HCT116 (cell line): ENCODE data around the gene FYCO1. TPM values are rescaled to one million over a fixed set of nuclear protein-coding genes. Genes with fewer than 3 reads are reported as not detected.

Source experiments
- ATAC-seq: fragments of 200-7000 bp; cut with Tn5 transposase; 2 replicates; pipeline ENCODE4 v1.9.1; 2020; ENCODE audit warnings: mild to moderate bottlenecking, moderate library complexity
- BruUV-seq: library from RNA; stranded (reverse); fragments of 400-500 nt; replicated peaks from 2 replicates; lab custom pipeline; 2021; lab: Mats Ljungman, UMichigan
- CTCF ChIA-PET: fragments of 300-600 bp; sonication (Branson Sonifier 250); formaldehyde crosslinking; loops from one replicate; lab custom pipeline; 2021; ENCODE audit warnings: antibody characterized with exemption; lab: Charles Lee
- POLR2A ChIA-PET: fragments of 300-600, 350-600 bp; sonication (Branson Sonifier 250); formaldehyde crosslinking; loops from one replicate; lab custom pipeline; 2021; ENCODE audit warnings: antibody characterized with exemption; lab: Charles Lee
- RAD21 ChIA-PET, 2 experiments: fragments of 300-600 bp; sonication (Branson Sonifier 250); formaldehyde crosslinking; loops; one replicate each; lab custom pipeline; 2023; ENCODE audit warnings: low total read pairs in 2 of 2; ENCODE audit not compliant: uncharacterized antibody in 2 of 2, unreplicated experiment in 2 of 2, low non-redundant PET in 1 of 2; lab: Charles Lee
- DNase-seq: peaks from one replicate; pipeline ENCODE4 v3.0.0-alpha.2; 2010; ENCODE audit warnings: low read depth, low spot score
- H2AFZ ChIP-seq: fragments of 200-600 bp; shearing (Covaris generic), sonication (generic); 2 replicates; pipeline ENCODE4 v1.6.1; 2017; ENCODE audit warnings: low read depth, mixed run types, mixed read lengths, antibody characterized with exemption, low read length; ENCODE audit not compliant: poor library complexity, severe bottlenecking
- H3K27ac ChIP-seq: 2 replicates; pipeline ENCODE4 v1.5.1; 2012; ENCODE audit warnings: low read depth, low read length
- H3K27me3 ChIP-seq: fragments of 200-600 bp; sonication (generic); 2 replicates; pipeline ENCODE4 v1.6.1; 2016; ENCODE audit warnings: mixed run types, low read length, mixed read lengths; ENCODE audit not compliant: insufficient read depth
- H3K36me3 ChIP-seq, 2 experiments: fragments of 200-500 bp in 1 of 2; fragments of 200-600 bp in 1 of 2; sonication (Bioruptor generic) in 1 of 2; sonication (generic) in 1 of 2; 2 replicates each; pipeline versions ENCODE4 v1.5.1 to v1.6.1; 2014 to 2016; ENCODE audit warnings: low read length in 2 of 2, inconsistent platforms in 1 of 2, mixed read lengths in 1 of 2, mixed run types in 1 of 2; ENCODE audit not compliant: insufficient read depth in 2 of 2, control insufficient read depth in 1 of 2
- H3K4me1 ChIP-seq, 2 experiments: fragments of 200-600 bp in 1 of 2; sonication (generic) in 1 of 2; 2 replicates each; pipeline versions ENCODE4 v1.5.1 to v1.6.1; 2012 to 2017; ENCODE audit warnings: low read length in 2 of 2, inconsistent platforms in 1 of 2, mild to moderate bottlenecking in 1 of 2, mixed read lengths in 1 of 2, mixed run types in 1 of 2, moderate library complexity in 1 of 2; ENCODE audit not compliant: insufficient read depth in 2 of 2, control insufficient read depth in 1 of 2
- H3K4me2 ChIP-seq: fragments of 200-600 bp; sonication (generic); 2 replicates; pipeline ENCODE4 v1.6.1; 2017; ENCODE audit warnings: mixed run types, low read length, mixed read lengths
- H3K4me3 ChIP-seq, 2 experiments: fragments of 200-600 bp in 1 of 2; sonication (generic) in 1 of 2; replicated peaks in 1 of 2; 2 replicates each; pipeline ENCODE4 v1.5.1; 2011 to 2016; ENCODE audit warnings: low read length in 2 of 2, control low read depth in 1 of 2, low read depth in 1 of 2, mild to moderate bottlenecking in 1 of 2, mixed read lengths in 1 of 2, mixed run types in 1 of 2
- H3K79me2 ChIP-seq: fragments of 200-600 bp; sonication (generic); 2 replicates; pipeline ENCODE4 v1.6.1; 2017; ENCODE audit warnings: mild to moderate bottlenecking, mixed run types, low read length, moderate library complexity, mixed read lengths; ENCODE audit not compliant: insufficient read depth
- H3K9ac ChIP-seq: fragments of 200-600 bp; sonication (generic); 2 replicates; pipeline ENCODE4 v1.6.1; 2016; ENCODE audit warnings: low read length, mixed read lengths
- H3K9me2 ChIP-seq: fragments of 200-600 bp; sonication (generic), shearing (Covaris generic); 2 replicates; pipeline ENCODE4 v1.6.1; 2017; ENCODE audit warnings: mixed run types, mild to moderate bottlenecking, moderate library complexity; ENCODE audit not compliant: insufficient read depth
- H3K9me3 ChIP-seq, 2 experiments: fragments of 200-500 bp in 1 of 2; fragments of 200-600 bp in 1 of 2; sonication (Bioruptor generic) in 1 of 2; sonication (generic) in 1 of 2; 2 replicates each; pipeline ENCODE4 v1.6.1; 2014 to 2017; ENCODE audit warnings: low read length in 2 of 2, mixed read lengths in 2 of 2, inconsistent platforms in 1 of 2, low read depth in 1 of 2, mild to moderate bottlenecking in 1 of 2, mixed run types in 1 of 2, moderate library complexity in 1 of 2; ENCODE audit not compliant: control insufficient read depth in 1 of 2, insufficient read depth in 1 of 2
- H4K20me1 ChIP-seq: fragments of 200-600 bp; sonication (generic), shearing (Covaris generic); 2 replicates; pipeline ENCODE4 v1.6.1; 2017; ENCODE audit warnings: mixed run types, mild to moderate bottlenecking, moderate library complexity; ENCODE audit not compliant: insufficient read depth
- CEBPB ChIP-seq: IDR thresholded peaks from 2 replicates; pipeline ENCODE4 v1.6.1; 2012; ENCODE audit warnings: low read depth
- ELF1 ChIP-seq: IDR thresholded peaks from 2 replicates; pipeline ENCODE4 v1.6.1; 2012; ENCODE audit warnings: low read depth, borderline replicate concordance
- EZH2 ChIP-seq: fragments of 200-600 bp; sonication (generic); IDR thresholded peaks from 2 replicates; pipeline ENCODE4 v1.6.1; 2017; ENCODE audit warnings: antibody characterized with exemption, mixed run types
- EZH2phosphoT487 ChIP-seq: fragments of 200-600 bp; IDR thresholded peaks from 2 replicates; pipeline ENCODE4 v1.6.1; 2018; ENCODE audit warnings: antibody characterized with exemption, borderline replicate concordance
- FOSL1 ChIP-seq: IDR thresholded peaks from 2 replicates; pipeline ENCODE4 v1.6.1; 2012; ENCODE audit warnings: low read depth
- POLR2A ChIP-seq: IDR thresholded peaks from 2 replicates; pipeline ENCODE4 v1.7.0; 2011; ENCODE audit warnings: borderline replicate concordance; ENCODE audit not compliant: insufficient read depth, insufficient read length; ENCODE audit errors: extremely low read depth
- RAD21 ChIP-seq: IDR thresholded peaks from 2 replicates; pipeline ENCODE4 v1.6.1; 2012; ENCODE audit warnings: low read depth, mild to moderate bottlenecking
- SIN3A ChIP-seq: IDR thresholded peaks from 2 replicates; pipeline ENCODE4 v1.6.1; 2012; ENCODE audit warnings: low read depth
- SP1 ChIP-seq: IDR thresholded peaks from 2 replicates; pipeline ENCODE4 v1.6.1; 2012; ENCODE audit warnings: low read depth
- SRF ChIP-seq: IDR thresholded peaks from 2 replicates; pipeline ENCODE4 v1.6.1; 2012; ENCODE audit warnings: low read depth
- YY1 ChIP-seq: IDR thresholded peaks from 2 replicates; pipeline ENCODE4 v1.6.1; 2011; ENCODE audit warnings: low read length, low read depth, moderate library complexity, mild to moderate bottlenecking; ENCODE audit not compliant: insufficient replicate concordance; ENCODE audit errors: extremely low read depth
- ZFX ChIP-seq: fragments of 450-650 bp; IDR thresholded peaks from 2 replicates; pipeline ENCODE4 v1.6.1; 2017
- intact Hi-C: fragments of 100-400 bp; cut with micrococcal nuclease; formaldehyde crosslinking; loops from 2 replicates; pipeline ENCODE4 v1.10.0; 2022
- total RNA-seq: library from RNA; stranded (reverse); gene quantifications from one replicate; pipeline ENCODE4 v1.2.1, GENCODE V29; 2021; ENCODE audit not compliant: unreplicated experiment
- TF ChIP-seq, protein P1 (sequence below), 3 experiments: fragments of 200-600 bp in 1 of 3; sonication (generic) in 1 of 3; IDR thresholded peaks in 2 of 3; conservative IDR thresholded peaks in 1 of 3; 2 replicates each; pipeline ENCODE4 v1.5.1; 2012 to 2017; ENCODE audit warnings: low read depth in 2 of 3, low read length in 2 of 3, antibody characterized with exemption in 1 of 3, borderline replicate concordance in 1 of 3, control low read depth in 1 of 3, mild to moderate bottlenecking in 1 of 3, mixed read lengths in 1 of 3, mixed run types in 1 of 3, moderate library complexity in 1 of 3; ENCODE audit not compliant: insufficient read depth in 1 of 3

FYCO1 gene
- total RNA-seq, 1 experiment from 2014 or later, result 15.8 TPM

DNA sequence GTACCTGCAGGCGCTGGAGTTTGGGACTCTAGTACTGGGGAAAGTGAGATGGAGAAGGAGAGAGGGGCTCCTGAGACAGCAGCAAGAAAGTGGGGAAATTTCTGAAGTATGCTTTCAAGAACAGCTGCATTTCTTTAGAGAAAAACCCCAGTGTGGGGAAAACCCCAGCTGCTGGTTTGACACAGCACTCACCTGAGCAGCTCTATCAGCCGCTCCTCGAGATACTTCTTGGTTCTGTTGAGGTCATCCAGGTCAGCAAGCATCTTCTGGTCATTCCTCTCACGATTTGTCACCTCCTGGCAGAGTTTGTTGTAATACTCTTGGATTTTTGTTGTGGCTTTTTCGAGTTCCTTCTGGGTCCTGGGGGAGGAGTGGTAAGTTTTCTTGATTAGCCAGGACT, 33.6 kb downstream of the FYCO1 start:
- no TSS peak for BruUV-seq
- H3K4me1 ChIP-seq, result no peaks in the 10 kb centered on the region
- no peaks in the 10 kb centered on the region for H4K20me1 ChIP-seq
- ChIA-PET POLR2A (no interaction called here), RAD21 (no interaction called here), CTCF (no interaction called here)
- H3K36me3 ChIP-seq, result peaks cover 35% of the 10 kb centered on the region in 2 experiments
- H3K4me2 ChIP-seq, result no peak overlapping the region
- intact Hi-C loops, result no loop called here
- no peak for ATAC-seq
- H3K79me2 ChIP-seq, result no peaks in the 10 kb centered on the region
- TF ChIP-seq CEBPB, result no peak
- no peak for TF ChIP-seq SRF
- TF ChIP-seq RAD21, result no peak
- no peak for TF ChIP-seq POLR2A
- H3K4me3 ChIP-seq, result no peak overlapping the region
- no peaks in the 10 kb centered on the region for H3K9me2 ChIP-seq
- H2AFZ ChIP-seq, result no peak overlapping the region
- no peak overlapping the region for H3K9ac ChIP-seq
- H3K27ac ChIP-seq, result no peak overlapping the region
- DNase-seq, result no peak
- H3K9me3 ChIP-seq, result no peaks in the 10 kb centered on the region
- no peaks in the 10 kb centered on the region for H3K27me3 ChIP-seq

DNA sequence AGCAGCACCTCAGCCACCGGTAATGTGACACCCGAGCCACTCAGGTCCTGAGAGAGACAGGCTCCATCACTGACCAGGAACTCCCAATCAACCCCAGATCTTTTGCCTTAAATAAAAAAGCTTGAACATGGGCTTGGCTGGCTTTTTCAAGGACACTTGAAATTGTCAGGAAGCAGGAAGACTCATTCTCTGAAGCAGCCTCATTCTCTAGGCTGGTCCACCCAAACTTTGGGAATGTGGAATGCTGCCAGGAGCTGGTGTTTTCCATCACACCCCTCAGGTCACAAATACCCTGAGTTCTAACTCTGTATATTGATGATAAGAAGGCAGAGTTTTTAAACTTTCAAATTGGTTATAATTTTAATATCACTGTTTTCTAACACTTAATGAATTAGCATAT, 35.3 kb downstream of the FYCO1 start:
- CTCF ChIA-PET, result no interaction called here
- no peak for DNase-seq

More for the DNA sequence above, 35.3 kb downstream of the FYCO1 start:
- no peaks in the 10 kb centered on the region for H3K9me2 ChIP-seq
- ATAC-seq, result no peak
- H4K20me1 ChIP-seq, result no peaks in the 10 kb centered on the region
- POLR2A ChIA-PET, result no interaction called here
- no peaks in the 10 kb centered on the region for H3K9me3 ChIP-seq
- no peak overlapping the region for H3K9ac ChIP-seq
- RAD21 ChIA-PET, result no interaction called here
- H3K4me2 ChIP-seq, result no peak overlapping the region
- H3K4me1 ChIP-seq, result no peaks in the 10 kb centered on the region
- TF ChIP-seq YY1 (no peak), EZH2phosphoT487 (no peak), SP1 (no peak), FOSL1 (no peak), EZH2 (no peak), ZFX (no peak), SIN3A (no peak), ELF1 (no peak)
- TF ChIP-seq, protein P1, sequence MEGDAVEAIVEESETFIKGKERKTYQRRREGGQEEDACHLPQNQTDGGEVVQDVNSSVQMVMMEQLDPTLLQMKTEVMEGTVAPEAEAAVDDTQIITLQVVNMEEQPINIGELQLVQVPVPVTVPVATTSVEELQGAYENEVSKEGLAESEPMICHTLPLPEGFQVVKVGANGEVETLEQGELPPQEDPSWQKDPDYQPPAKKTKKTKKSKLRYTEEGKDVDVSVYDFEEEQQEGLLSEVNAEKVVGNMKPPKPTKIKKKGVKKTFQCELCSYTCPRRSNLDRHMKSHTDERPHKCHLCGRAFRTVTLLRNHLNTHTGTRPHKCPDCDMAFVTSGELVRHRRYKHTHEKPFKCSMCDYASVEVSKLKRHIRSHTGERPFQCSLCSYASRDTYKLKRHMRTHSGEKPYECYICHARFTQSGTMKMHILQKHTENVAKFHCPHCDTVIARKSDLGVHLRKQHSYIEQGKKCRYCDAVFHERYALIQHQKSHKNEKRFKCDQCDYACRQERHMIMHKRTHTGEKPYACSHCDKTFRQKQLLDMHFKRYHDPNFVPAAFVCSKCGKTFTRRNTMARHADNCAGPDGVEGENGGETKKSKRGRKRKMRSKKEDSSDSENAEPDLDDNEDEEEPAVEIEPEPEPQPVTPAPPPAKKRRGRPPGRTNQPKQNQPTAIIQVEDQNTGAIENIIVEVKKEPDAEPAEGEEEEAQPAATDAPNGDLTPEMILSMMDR (IDR thresholded peaks at IDR 0.05 in 2 of 3, conservative IDR thresholded peaks at IDR 0.05 in 1 of 3; ENCODE audit: borderline replicate concordance in 1 of 3, insufficient read depth in 1 of 3, low read depth in 2 of 3, low read length in 2 of 3), result no peak
- no peak overlapping the region for H3K27ac ChIP-seq
- intact Hi-C loops, result no loop called here
- H3K79me2 ChIP-seq, result no peaks in the 10 kb centered on the region
- H3K36me3 ChIP-seq, result peaks cover 41 to 47% of the 10 kb centered on the region in 2 experiments
- BruUV-seq, result no TSS peak
- no peak overlapping the region for H2AFZ ChIP-seq
- no peaks in the 10 kb centered on the region for H3K27me3 ChIP-seq
- H3K4me3 ChIP-seq, result no peak overlapping the region
